ENCODE measurements around the gene ATP1B1.
"Not testable (repeated sequence)": the region's sequence is repeated elsewhere in the genome, so short reads cannot be mapped to it uniquely, and the experiment has no call there.

Gene ATP1B1

GRCh38 chr1:169117014-169117413 lies 10.5 kb downstream of the ATP1B1 start:
- no peak for DNase-seq

- DNase-seq, result no peak
These were observed 11.1 kb downstream of the ATP1B1 start for GRCh38 chr1:169117599-169117998.

GRCh38 chr1:169118227-169118626 lies 11.7 kb downstream of the ATP1B1 start:
- DNase-seq, result no peak

GRCh38 chr1:169119405-169119804 lies 12.9 kb downstream of the ATP1B1 start:
- no peak for DNase-seq

GRCh38 chr1:169120066-169120465 lies 13.6 kb downstream of the ATP1B1 start:
- no peak for DNase-seq

GRCh38 chr1:169121146-169121923 lies 14.8 kb downstream of the ATP1B1 start:
- no peak for DNase-seq

GRCh38 chr1:169122976-169123375 lies 16.5 kb downstream of the ATP1B1 start:
- no peak for DNase-seq

- no peak for DNase-seq
These were observed 18.0 kb downstream of the ATP1B1 start for GRCh38 chr1:169124459-169124858.

- not testable (repeated sequence) for DNase-seq
These were observed 19.1 kb downstream of the ATP1B1 start for GRCh38 chr1:169125597-169125996.

- DNase-seq, result no peak
These were observed 19.8 kb downstream of the ATP1B1 start for GRCh38 chr1:169126335-169126734.

GRCh38 chr1:169127305-169127704 lies 20.8 kb downstream of the ATP1B1 start:
- DNase-seq, result no peak

GRCh38 chr1:169128562-169128961 lies 22.1 kb downstream of the ATP1B1 start:
- DNase-seq, result no peak

GRCh38 chr1:169129109-169129784 lies 22.8 kb downstream of the ATP1B1 start:
- DNase-seq, result no peak

- no peak for DNase-seq
These were observed 24.2 kb downstream of the ATP1B1 start for GRCh38 chr1:169130683-169131082.

GRCh38 chr1:169132512-169133227 lies 26.2 kb downstream of the ATP1B1 start:
- DNase-seq, result no peak

- DNase-seq, result no peak
These were observed 26.7 kb downstream of the ATP1B1 start for GRCh38 chr1:169133228-169133576.

GRCh38 chr1:169133801-169134502 lies 27.5 kb downstream of the ATP1B1 start:
- no peak for DNase-seq

- DNase-seq, result no peak
These were observed 30.9 kb downstream of the ATP1B1 start for GRCh38 chr1:169137357-169137756.

GRCh38 chr1:169138866-169139670 lies 32.6 kb downstream of the ATP1B1 start:
- DNase-seq, result no peak

- DNase-seq, result no peak
These were observed 34.9 kb downstream of the ATP1B1 start for GRCh38 chr1:169141356-169141755.

- DNase-seq, result no peak
These were observed 35.6 kb downstream of the ATP1B1 start for GRCh38 chr1:169142129-169142528.

GRCh38 chr1:169143346-169143745 lies 36.9 kb downstream of the ATP1B1 start:
- no peak for DNase-seq
